HepG2 (cell line): ENCODE results near the gene NHERF2. TPM values are rescaled to one million over a fixed set of nuclear protein-coding genes. Genes with fewer than 3 reads are reported as not detected.

Source experiments
- ATAC-seq: fragments of 200-7000 bp; cut with Tn5 transposase; 3 replicates; pipeline ENCODE4 v1.9.1; 2020; ENCODE audit warnings: mild to moderate bottlenecking, moderate library complexity
- BruUV-seq: library from RNA; stranded (reverse); fragments of 400-500 nt; replicated peaks from 2 replicates; lab custom pipeline; 2021; lab: Mats Ljungman, UMichigan
- CTCF ChIA-PET: fragments of 300-600 bp; formaldehyde crosslinking; extraction: SDS; loops from one replicate; lab custom pipeline; 2021; ENCODE audit warnings: low total read pairs, inconsistent platforms, low intra/inter-chr PET ratio; lab: Yijun Ruan, JAX
- POLR2A ChIA-PET: fragments of 350-600 bp; sonication (Branson Sonifier 250); formaldehyde crosslinking; loops from one replicate; lab custom pipeline; 2020; ENCODE audit warnings: antibody characterized with exemption, inconsistent platforms; lab: Yijun Ruan, JAX
- DNase-seq: peaks from one replicate; pipeline ENCODE4 v3.0.0-alpha.2; 2015; ENCODE audit warnings: low spot score
- FAIRE-seq: peaks from 3 replicates; lab custom pipeline; 2011; peaks lifted over from hg19 to GRCh38; lab: Jason Lieb, UNC
- H2AFZ ChIP-seq: one replicate; pipeline ENCODE4 v1.6.1; 2011; ENCODE audit warnings: low read length, inconsistent platforms
- H3K27ac ChIP-seq: fragments of 300-600 bp; 3 replicates; pipeline ENCODE4 v1.8.0; 2011; ENCODE audit warnings: mixed run types, mild to moderate bottlenecking, mixed read lengths, low read length, inconsistent platforms; ENCODE audit not compliant: insufficient read depth; ENCODE audit errors: extremely low read length
- H3K27me3 ChIP-seq, 2 experiments: fragments of 200-600 bp in 1 of 2; 2 replicates in 1 of 2; 3 replicates in 1 of 2; pipeline versions ENCODE4 v1.6.0 to v1.8.0; 2011; ENCODE audit warnings: low read length in 2 of 2, mild to moderate bottlenecking in 2 of 2, moderate library complexity in 2 of 2, inconsistent platforms in 1 of 2; ENCODE audit not compliant: insufficient read depth in 2 of 2, control insufficient read depth in 1 of 2
- H3K36me3 ChIP-seq, 2 experiments: fragments of 200-600 bp in 1 of 2; replicated peaks in 1 of 2; 2 replicates in 1 of 2; 3 replicates in 1 of 2; pipeline versions ENCODE4 v1.5.1 to v1.8.0; 2011; ENCODE audit warnings: low read length in 2 of 2, inconsistent platforms in 1 of 2; ENCODE audit not compliant: insufficient read depth in 2 of 2, control insufficient read depth in 1 of 2
- H3K4me1 ChIP-seq: 2 replicates; pipeline ENCODE4 v1.5.1; 2012; ENCODE audit warnings: low read length, inconsistent platforms; ENCODE audit not compliant: insufficient read depth
- H3K4me2 ChIP-seq: 2 replicates; pipeline ENCODE4 v1.6.0; 2011; ENCODE audit warnings: low read depth, low read length, inconsistent platforms
- H3K4me3 ChIP-seq, 3 experiments: fragments of 200-600 bp in 1 of 3; sonication (generic), shearing (Covaris generic) in 1 of 3; replicated peaks in 1 of 3; 2 replicates each; pipeline ENCODE4 v1.5.1; 2011 to 2016; ENCODE audit warnings: low read length in 3 of 3, inconsistent platforms in 2 of 3, low read depth in 2 of 3, mild to moderate bottlenecking in 2 of 3, control low read depth in 1 of 3, mixed read lengths in 1 of 3; ENCODE audit not compliant: insufficient read depth in 1 of 3
- H3K79me2 ChIP-seq: one replicate; pipeline ENCODE4 v1.6.1; 2011; ENCODE audit warnings: low read length, inconsistent platforms; ENCODE audit not compliant: insufficient read depth
- H3K9ac ChIP-seq: 2 replicates; pipeline ENCODE4 v1.6.0; 2011; ENCODE audit warnings: mild to moderate bottlenecking, low read depth, low read length, inconsistent platforms; ENCODE audit not compliant: insufficient read depth
- H3K9me3 ChIP-seq: 2 replicates; pipeline ENCODE4 v1.5.1; 2012; ENCODE audit warnings: mild to moderate bottlenecking, low read length
- H4K20me1 ChIP-seq: 2 replicates; pipeline ENCODE4 v1.6.0; 2011; ENCODE audit warnings: inconsistent platforms, mild to moderate bottlenecking, low read length, moderate library complexity; ENCODE audit not compliant: insufficient read depth
- AKAP8 ChIP-seq: sonication (generic); formaldehyde crosslinking; IDR thresholded peaks from 2 replicates; pipeline ENCODE4 v1.5.1; 2020; ENCODE audit warnings: mild to moderate bottlenecking, missing genetic modification reagents
- ASH2L ChIP-seq: fragments of 300-600, 200-600 bp; sonication (generic); IDR thresholded peaks from 2 replicates; pipeline ENCODE4 v1.7.0; 2017; ENCODE audit warnings: low read depth, mild to moderate bottlenecking, moderate library complexity, mixed read lengths, low read length; ENCODE audit not compliant: insufficient read length
- ESRRA ChIP-seq: sonication (generic); formaldehyde crosslinking; IDR thresholded peaks from 2 replicates; pipeline ENCODE4 v1.5.1; 2020; ENCODE audit warnings: mild to moderate bottlenecking, low read depth, missing genetic modification reagents
- FOXC1 ChIP-seq: sonication (generic); formaldehyde crosslinking; IDR thresholded peaks from 2 replicates; pipeline ENCODE4 v1.8.0; 2022; ENCODE audit warnings: mild to moderate bottlenecking, missing genetic modification reagents, borderline replicate concordance
- IKZF4 ChIP-seq: sonication (generic); formaldehyde crosslinking; IDR thresholded peaks from 2 replicates; pipeline ENCODE4 v1.5.1; 2020; ENCODE audit warnings: borderline replicate concordance, mild to moderate bottlenecking, low read depth, missing genetic modification reagents; ENCODE audit errors: not compliant biosample characterization
- JUN ChIP-seq: sonication (generic); formaldehyde crosslinking; IDR thresholded peaks from 2 replicates; pipeline ENCODE4 v1.4.0; 2020; ENCODE audit warnings: mild to moderate bottlenecking, missing genetic modification reagents
- KDM5B ChIP-seq: sonication (generic); formaldehyde crosslinking; IDR thresholded peaks from 2 replicates; pipeline ENCODE4 v1.4.0; 2020; ENCODE audit warnings: missing genetic modification reagents, mild to moderate bottlenecking, borderline replicate concordance
- KLF6 ChIP-seq: IDR thresholded peaks from 2 replicates; pipeline ENCODE4 v1.8.0; 2016; ENCODE audit warnings: missing biosample characterization, missing genetic modification reagents
- MIER2 ChIP-seq: IDR thresholded peaks from 2 replicates; pipeline ENCODE4 v1.6.1; 2016; ENCODE audit warnings: missing biosample characterization, missing genetic modification reagents
- ONECUT2 ChIP-seq: sonication (generic); formaldehyde crosslinking; IDR thresholded peaks from 2 replicates; pipeline ENCODE4 v1.4.0; 2020; ENCODE audit warnings: missing genetic modification reagents
- RFX3 ChIP-seq: IDR thresholded peaks from 2 replicates; pipeline ENCODE4 v1.6.1; 2016; ENCODE audit warnings: missing biosample characterization, missing genetic modification reagents
- TBL1XR1 ChIP-seq: fragments of 150-350 bp; IDR thresholded peaks from 2 replicates; pipeline ENCODE4 v1.6.1; 2014; ENCODE audit warnings: borderline replicate concordance, low read length; ENCODE audit not compliant: partially characterized antibody
- ZFP90 ChIP-seq: sonication (generic); formaldehyde crosslinking; IDR thresholded peaks from 2 replicates; pipeline ENCODE4 v1.8.0; 2022; ENCODE audit warnings: missing genetic modification reagents, mild to moderate bottlenecking, inconsistent platforms, borderline replicate concordance
- ZNF180 ChIP-seq: sonication (generic); formaldehyde crosslinking; IDR thresholded peaks from 2 replicates; pipeline ENCODE4 v1.4.0; 2020; ENCODE audit warnings: low read depth, missing genetic modification reagents, borderline replicate concordance
- ZNF20 ChIP-seq: sonication (generic); formaldehyde crosslinking; IDR thresholded peaks from 2 replicates; pipeline ENCODE4 v1.4.0; 2020; ENCODE audit warnings: mild to moderate bottlenecking, moderate library complexity, missing genetic modification reagents
- ZNF232 ChIP-seq: sonication (generic); formaldehyde crosslinking; IDR thresholded peaks from 2 replicates; pipeline ENCODE4 v1.4.0; 2020; ENCODE audit warnings: missing genetic modification reagents, borderline replicate concordance
- ZNF235 ChIP-seq: sonication (generic); formaldehyde crosslinking; IDR thresholded peaks from 2 replicates; pipeline ENCODE4 v1.8.1; 2023; ENCODE audit warnings: mild to moderate bottlenecking, missing genetic modification reagents, borderline replicate concordance
- ZNF253 ChIP-seq: sonication (generic); formaldehyde crosslinking; IDR thresholded peaks from 2 replicates; pipeline ENCODE4 v1.8.0; 2022; ENCODE audit warnings: mild to moderate bottlenecking, missing genetic modification reagents, borderline replicate concordance
- ZNF782 ChIP-seq: sonication (generic); formaldehyde crosslinking; IDR thresholded peaks from 2 replicates; pipeline ENCODE4 v1.4.0; 2020; ENCODE audit warnings: missing genetic modification reagents, mild to moderate bottlenecking, borderline replicate concordance
- ZNF792 ChIP-seq: IDR thresholded peaks from 2 replicates; pipeline ENCODE4 v1.6.1; 2016
- WGBS: methylation state at CpG from one replicate; pipeline ENCODE4 v1.1.6; 2017; ENCODE audit warnings: low lambda C conversion rate; 5-methylcytosine and 5-hydroxymethylcytosine counted together
- in situ Hi-C: cut with HindIII; loops from 2 replicates; pipeline ENCODE4 v1.10.0; 2017; ENCODE audit warnings: low pct_unique_long_range_greater_than_20kb; ENCODE audit not compliant: extremely low pct_ligation_motif_present
- intact Hi-C: fragments of 100-400 bp; cut with micrococcal nuclease; formaldehyde crosslinking; loops from one replicate; pipeline ENCODE4 v1.10.0; 2022; ENCODE audit not compliant: unreplicated experiment
- polyA plus RNA-seq, 8 experiments: library from polyadenylated mRNA; depleted of rRNA in 3 of 8; stranded (reverse) in 7 of 8; unstranded in 1 of 8; fragments of >200 nt; fragmentation: Illumina TruSeq in 4 of 8; extraction: Trizol in 4 of 8; gene quantifications; 2 replicates each; pipeline versions ENCODE4 v1.2.1 to v1.2.3, GENCODE V29; 2011 to 2016; ENCODE audit warnings: low read depth in 4 of 8, missing spikeins in 1 of 8, mixed read lengths in 1 of 8; ENCODE audit not compliant: insufficient read depth in 1 of 8
- total RNA-seq, 5 experiments: library from RNA; depleted of rRNA; stranded (reverse); fragments of >200 nt; fragmentation: Illumina TruSeq; extraction: Trizol; gene quantifications; 2 replicates each; pipeline ENCODE4 v1.2.3, GENCODE V29; 2016; ENCODE audit warnings: low read depth in 1 of 5
- TF ChIP-seq, protein P1 (sequence below): sonication (generic); formaldehyde crosslinking; IDR thresholded peaks from 2 replicates; pipeline ENCODE4 v1.4.0; 2020; ENCODE audit warnings: missing genetic modification reagents

Gene NHERF2
- total and polyA plus RNA-seq, 2 of the 13 experiments (the other 11 are each of a cell fraction or from before 2014, with no cell fraction given), result 23.7 to 39.3 TPM

DNA sequence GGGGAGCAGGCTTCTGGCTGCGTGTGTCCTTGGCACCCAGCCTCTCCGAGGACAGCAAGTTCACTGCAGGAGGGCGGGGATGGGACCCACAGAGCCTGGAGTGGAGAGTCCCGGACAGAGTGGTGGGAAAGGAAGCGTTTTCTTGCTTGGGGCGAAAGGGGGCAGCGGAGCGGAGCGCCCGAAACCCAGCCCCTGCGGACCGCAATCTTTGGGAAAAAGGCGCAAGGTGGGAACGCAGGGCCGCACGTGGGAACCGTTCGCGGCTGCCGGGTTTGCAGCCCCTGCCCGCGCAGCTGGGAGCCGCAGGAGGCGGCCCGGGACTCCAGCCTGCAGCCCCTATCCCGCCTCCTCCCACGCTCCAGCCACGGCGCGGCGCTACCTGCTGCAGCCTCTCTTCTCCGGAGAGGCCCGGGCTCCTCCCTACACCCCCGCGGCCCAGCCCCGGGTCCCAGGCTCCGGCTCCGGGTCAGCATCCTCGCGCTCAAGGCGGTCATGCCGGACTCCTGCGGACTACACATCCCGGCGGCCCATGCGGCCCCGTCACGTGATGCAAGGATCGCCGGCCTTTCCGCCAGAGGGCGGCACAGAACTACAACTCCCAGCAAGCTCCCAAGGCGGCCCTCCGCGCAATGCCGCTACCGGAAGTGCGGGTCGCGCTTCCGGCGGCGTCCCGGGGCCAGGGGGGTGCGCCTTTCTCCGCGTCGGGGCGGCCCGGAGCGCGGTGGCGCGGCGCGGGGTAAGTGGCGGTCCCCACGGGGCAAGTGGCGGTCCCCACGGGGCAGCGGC lies 20.8 kb downstream of the NHERF2 start, which contains the start of the genes NTHL1 and TSC2:
TSS of gene NTHL1 (minus strand) at position 505 of the 786 bp plus-strand sequence. CDS start at position 494, 11 bp downstream.
TSS of gene TSC2 (plus strand) at position 656 of the 786 bp plus-strand sequence. CDS start 631 bp downstream, outside the sequence.
- ChIA-PET POLR2A (interaction anchor here (0.8 to 3.3 kb wide), 16 partner anchors 8 to 108 kb away, joined by 3 to 67 read pairs (median 6); partner anchors contain the start of genes RPS2 and TRAF7), CTCF (interaction anchor here (1.4 kb wide), 1 partner anchor 24 kb away, joined by 7 read pairs; no protein-coding TSS in a partner anchor)
- intact Hi-C loops, result no loop called here
- Histone ChIP-seq H3K27ac (peak within 1 kb of the TSS; percentile 63), H3K4me2 (peak within 1 kb of the TSS; percentile 99), H3K4me1 (peaks cover 25% of the 10 kb centered on the region), H3K4me3 (peak within 1 kb of the TSS; percentile 86 to 95 (median 90)), H4K20me1 (no peaks in the 10 kb centered on the region), H3K9me3 (no peaks in the 10 kb centered on the region), H2AFZ (no peak within 1 kb of the TSS), H3K36me3 (peaks cover 1 to 8% of the 10 kb centered on the region in 2 experiments; a peak in 3 of 5 replicates), H3K79me2 (peaks cover 19% of the 10 kb centered on the region), H3K9ac (peak within 1 kb of the TSS; percentile 84), H3K27me3 (peaks cover 0 to 2% of the 10 kb centered on the region in 2 experiments; a peak in 1 of 5 replicates)
- 1% methylated on average over 29 of the region's 81 CpGs for WGBS
- peak; percentile 67 for FAIRE-seq
- BruUV-seq, result no TSS peak
- DNase-seq, result peak; percentile 93
- in situ Hi-C loops, result no loop called here
- ATAC-seq, result peak; percentile 91
- TF ChIP-seq, protein P1, sequence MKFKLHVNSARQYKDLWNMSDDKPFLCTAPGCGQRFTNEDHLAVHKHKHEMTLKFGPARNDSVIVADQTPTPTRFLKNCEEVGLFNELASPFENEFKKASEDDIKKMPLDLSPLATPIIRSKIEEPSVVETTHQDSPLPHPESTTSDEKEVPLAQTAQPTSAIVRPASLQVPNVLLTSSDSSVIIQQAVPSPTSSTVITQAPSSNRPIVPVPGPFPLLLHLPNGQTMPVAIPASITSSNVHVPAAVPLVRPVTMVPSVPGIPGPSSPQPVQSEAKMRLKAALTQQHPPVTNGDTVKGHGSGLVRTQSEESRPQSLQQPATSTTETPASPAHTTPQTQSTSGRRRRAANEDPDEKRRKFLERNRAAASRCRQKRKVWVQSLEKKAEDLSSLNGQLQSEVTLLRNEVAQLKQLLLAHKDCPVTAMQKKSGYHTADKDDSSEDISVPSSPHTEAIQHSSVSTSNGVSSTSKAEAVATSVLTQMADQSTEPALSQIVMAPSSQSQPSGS (CRISPR knock-in tag), result no peak
- peak; percentile 81; the same call in 1 of the 2 replicates for TF ChIP-seq KDM5B (CRISPR knock-in tag)
- TF ChIP-seq TBL1XR1, result peak; percentile 27
- 0 out of 2 replicates have a peak, but pooled peaks have one; percentile 18 for TF ChIP-seq ESRRA (CRISPR knock-in tag)
- no peak; the same call in 1 of the 2 replicates for TF ChIP-seq AKAP8 (CRISPR knock-in tag)
- TF ChIP-seq ZNF232, result peak; percentile 29; the same call in 1 of the 2 replicates
- no peak for TF ChIP-seq KLF6 (CRISPR knock-in tag)
- no peak; the same call in 1 of the 2 replicates for TF ChIP-seq FOXC1 (CRISPR knock-in tag)
- TF ChIP-seq ASH2L, result peak; percentile 65
- no peak; the same call in 1 of the 2 replicates for TF ChIP-seq ZNF180 (CRISPR knock-in tag)
- no peak for TF ChIP-seq ONECUT2
- peak; percentile 50 for TF ChIP-seq IKZF4 (CRISPR knock-in tag)
- no peak; the same call in 1 of the 2 replicates for TF ChIP-seq ZNF782 (CRISPR knock-in tag)
- no peak for TF ChIP-seq JUN (CRISPR knock-in tag)
- no peak for TF ChIP-seq ZNF20 (CRISPR knock-in tag)
- TF ChIP-seq MIER2 (CRISPR knock-in tag), result no peak
- TF ChIP-seq ZNF235, result 0 out of 2 replicates have a peak, but pooled peaks have one; percentile 70
- no peak; the same call in 1 of the 2 replicates for TF ChIP-seq ZFP90 (CRISPR knock-in tag)
- TF ChIP-seq ZNF792 (CRISPR knock-in tag), result peak; percentile 0; the same call in 1 of the 2 replicates
- no peak for TF ChIP-seq ZNF253 (CRISPR knock-in tag)
- 0 out of 2 replicates have a peak, but pooled peaks have one; percentile 8 for TF ChIP-seq RFX3 (CRISPR knock-in tag)
